ENCODE results near the gene PLEKHH3.
A peak's percentile ranks its signal among the peaks of the same experiment; 100 is the strongest.

Gene PLEKHH3

GRCh38 chr17:42676424-42677011 is at the start of gene PLEKHH3:
Gene PLEKHH3, minus strand, starts transcription at chr17:42676994. Its CDS starts 431 bp downstream, at chr17:42676563.
- no peaks in the 10 kb centered on the region for H3K36me3 Mint-ChIP-seq (ENCODE audit: low read depth)
- peaks cover 54% of the 10 kb centered on the region for H3K4me1 Mint-ChIP-seq (ENCODE audit: low read depth)
- H3K9me3 Mint-ChIP-seq: no peaks in the 10 kb centered on the region
- H3K27ac Mint-ChIP-seq: peak within 1 kb of the TSS; percentile 63
- H3K4me3 Mint-ChIP-seq: peak within 1 kb of the TSS; percentile 82
- H3K27me3 Mint-ChIP-seq: peaks cover 37% of the 10 kb centered on the region

- peaks cover 39% of the 10 kb centered on the region for H3K36me3 Mint-ChIP-seq (ENCODE audit: low read depth)
- no peak overlapping the region for H3K27ac Mint-ChIP-seq
- no peaks in the 10 kb centered on the region for H3K9me3 Mint-ChIP-seq
- H3K4me1 Mint-ChIP-seq (ENCODE audit: low read depth): no peaks in the 10 kb centered on the region
- H3K27me3 Mint-ChIP-seq: no peaks in the 10 kb centered on the region
- no peak overlapping the region for H3K4me3 Mint-ChIP-seq
These were observed 48.3 kb upstream of the PLEKHH3 start for GRCh38 chr17:42725143-42725542.

GRCh38 chr17:42723636-42724035 is 46.8 kb upstream of the PLEKHH3 start:
- H3K36me3 Mint-ChIP-seq (ENCODE audit: low read depth): peaks cover 46% of the 10 kb centered on the region
- H3K27ac Mint-ChIP-seq: no peak overlapping the region
- no peaks in the 10 kb centered on the region for H3K4me1 Mint-ChIP-seq (ENCODE audit: low read depth)
- H3K4me3 Mint-ChIP-seq: no peak overlapping the region
- H3K9me3 Mint-ChIP-seq: no peaks in the 10 kb centered on the region
- H3K27me3 Mint-ChIP-seq: no peaks in the 10 kb centered on the region

GRCh38 chr17:42720996-42721583 is 44.3 kb upstream of the PLEKHH3 start:
- H3K27ac Mint-ChIP-seq: no peak overlapping the region
- H3K9me3 Mint-ChIP-seq: no peaks in the 10 kb centered on the region
- no peaks in the 10 kb centered on the region for H3K4me1 Mint-ChIP-seq (ENCODE audit: low read depth)
- no peaks in the 10 kb centered on the region for H3K27me3 Mint-ChIP-seq
- H3K36me3 Mint-ChIP-seq (ENCODE audit: low read depth): peaks cover 61% of the 10 kb centered on the region
- no peak overlapping the region for H3K4me3 Mint-ChIP-seq

GRCh38 chr17:42709561-42709960 is 32.8 kb upstream of the PLEKHH3 start:
- Mint-ChIP-seq H3K36me3 (ENCODE audit: low read depth) (peaks cover 83% of the 10 kb centered on the region), H3K4me3 (no peak overlapping the region), H3K9me3 (no peaks in the 10 kb centered on the region), H3K27ac (no peak overlapping the region), H3K4me1 (ENCODE audit: low read depth) (peaks cover 36% of the 10 kb centered on the region), H3K27me3 (no peaks in the 10 kb centered on the region)

- Mint-ChIP-seq H3K27ac (no peak overlapping the region), H3K4me1 (ENCODE audit: low read depth) (peaks cover 39% of the 10 kb centered on the region), H3K9me3 (no peaks in the 10 kb centered on the region), H3K27me3 (no peaks in the 10 kb centered on the region), H3K36me3 (ENCODE audit: low read depth) (peaks cover 83% of the 10 kb centered on the region), H3K4me3 (no peak overlapping the region)
These were observed 31.8 kb upstream of the PLEKHH3 start for GRCh38 chr17:42708588-42708987.

GRCh38 chr17:42706732-42707131 is 29.9 kb upstream of the PLEKHH3 start:
- no peaks in the 10 kb centered on the region for H3K27me3 Mint-ChIP-seq
- H3K4me1 Mint-ChIP-seq (ENCODE audit: low read depth): peaks cover 39% of the 10 kb centered on the region
- H3K27ac Mint-ChIP-seq: peak overlapping the region; percentile 24
- H3K36me3 Mint-ChIP-seq (ENCODE audit: low read depth): peaks cover 84% of the 10 kb centered on the region
- H3K9me3 Mint-ChIP-seq: no peaks in the 10 kb centered on the region
- H3K4me3 Mint-ChIP-seq: no peak overlapping the region

- H3K27me3 Mint-ChIP-seq: no peaks in the 10 kb centered on the region
- H3K27ac Mint-ChIP-seq: peak overlapping the region; percentile 23
- H3K9me3 Mint-ChIP-seq: no peaks in the 10 kb centered on the region
- peaks cover 82% of the 10 kb centered on the region for H3K36me3 Mint-ChIP-seq (ENCODE audit: low read depth)
- no peak overlapping the region for H3K4me3 Mint-ChIP-seq
- H3K4me1 Mint-ChIP-seq (ENCODE audit: low read depth): peaks cover 39% of the 10 kb centered on the region
These were observed 28.2 kb upstream of the PLEKHH3 start for GRCh38 chr17:42704837-42705494.

GRCh38 chr17:42704490-42704836 is 27.7 kb upstream of the PLEKHH3 start:
- Mint-ChIP-seq H3K36me3 (ENCODE audit: low read depth) (peaks cover 77% of the 10 kb centered on the region), H3K27me3 (no peaks in the 10 kb centered on the region), H3K4me1 (ENCODE audit: low read depth) (peaks cover 39% of the 10 kb centered on the region), H3K27ac (peak overlapping the region; percentile 23), H3K4me3 (no peak overlapping the region), H3K9me3 (no peaks in the 10 kb centered on the region)

- peaks cover 58% of the 10 kb centered on the region for H3K36me3 Mint-ChIP-seq (ENCODE audit: low read depth)
- H3K4me1 Mint-ChIP-seq (ENCODE audit: low read depth): peaks cover 31% of the 10 kb centered on the region
- no peak overlapping the region for H3K27ac Mint-ChIP-seq
- H3K27me3 Mint-ChIP-seq: no peaks in the 10 kb centered on the region
- H3K9me3 Mint-ChIP-seq: no peaks in the 10 kb centered on the region
- H3K4me3 Mint-ChIP-seq: no peak overlapping the region
These were observed 25.7 kb upstream of the PLEKHH3 start for GRCh38 chr17:42702446-42702845.

GRCh38 chr17:42700586-42701289 is 23.9 kb upstream of the PLEKHH3 start:
- Mint-ChIP-seq H3K4me3 (no peak overlapping the region), H3K27me3 (no peaks in the 10 kb centered on the region), H3K9me3 (no peaks in the 10 kb centered on the region), H3K36me3 (ENCODE audit: low read depth) (peaks cover 43% of the 10 kb centered on the region), H3K27ac (no peak overlapping the region), H3K4me1 (ENCODE audit: low read depth) (peaks cover 15% of the 10 kb centered on the region)

GRCh38 chr17:42699415-42699740 is 22.6 kb upstream of the PLEKHH3 start:
- no peaks in the 10 kb centered on the region for H3K9me3 Mint-ChIP-seq
- no peak overlapping the region for H3K4me3 Mint-ChIP-seq
- no peak overlapping the region for H3K27ac Mint-ChIP-seq
- no peaks in the 10 kb centered on the region for H3K27me3 Mint-ChIP-seq
- peaks cover 1% of the 10 kb centered on the region for H3K4me1 Mint-ChIP-seq (ENCODE audit: low read depth)
- H3K36me3 Mint-ChIP-seq (ENCODE audit: low read depth): peaks cover 33% of the 10 kb centered on the region

- H3K36me3 Mint-ChIP-seq (ENCODE audit: low read depth): peaks cover 29% of the 10 kb centered on the region
These were observed 22.1 kb upstream of the PLEKHH3 start for GRCh38 chr17:42698736-42699414.

GRCh38 chr17:42697108-42697811 is 20.5 kb upstream of the PLEKHH3 start:
- H3K4me3 Mint-ChIP-seq: no peak overlapping the region
- H3K4me1 Mint-ChIP-seq (ENCODE audit: low read depth): no peaks in the 10 kb centered on the region
- H3K27me3 Mint-ChIP-seq: no peaks in the 10 kb centered on the region
- H3K36me3 Mint-ChIP-seq (ENCODE audit: low read depth): peaks cover 16% of the 10 kb centered on the region
- H3K9me3 Mint-ChIP-seq: no peaks in the 10 kb centered on the region
- H3K27ac Mint-ChIP-seq: no peak overlapping the region

More at GRCh38 chr17:42698736-42699414, 22.1 kb upstream of the PLEKHH3 start:
- H3K4me1 Mint-ChIP-seq (ENCODE audit: low read depth): no peaks in the 10 kb centered on the region
- no peaks in the 10 kb centered on the region for H3K27me3 Mint-ChIP-seq
- no peak overlapping the region for H3K4me3 Mint-ChIP-seq
- no peaks in the 10 kb centered on the region for H3K9me3 Mint-ChIP-seq
- no peak overlapping the region for H3K27ac Mint-ChIP-seq

Data from stimulated activated naive CD8-positive, alpha-beta T cell treated with anti-CD3 and anti-CD28 coated beads, Interleukin-15, Interleukin-2, amounts not matched to agents 100 ng/mL and 50 ng/mL, for 24 hours (primary cell).